ENCODE results near the gene CTSV. TPM values are rescaled to one million over a fixed set of nuclear protein-coding genes. Genes with fewer than 3 reads are reported as not detected.
"Not testable (repeated sequence)": the region's sequence is repeated elsewhere in the genome, so short reads cannot be mapped to it uniquely, and the experiment has no call there.

CTSV gene
- total and polyA plus RNA-seq, 12 donors, result 0.06 to 3.8 (median 0.20) TPM; not detected in 2

DNA sequence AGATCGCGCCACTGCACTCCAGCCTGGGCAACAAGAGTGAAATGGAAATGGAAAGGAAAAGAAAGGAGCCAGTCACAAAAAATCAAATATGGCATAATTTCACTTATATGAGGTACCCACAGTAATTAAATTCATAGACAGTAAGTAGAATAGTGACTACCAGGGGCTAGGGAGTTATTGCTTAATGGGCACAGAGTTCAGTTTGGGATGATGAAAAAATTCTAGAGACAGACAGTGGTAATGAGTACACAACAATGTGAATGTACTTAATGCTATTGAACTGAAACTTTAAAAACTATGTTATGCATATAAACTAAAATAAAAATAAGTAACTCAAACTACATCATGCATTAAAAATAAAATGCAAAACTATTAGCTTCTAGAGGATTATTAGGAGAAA, 54.1 kb downstream of the CTSV start:
- H3K36me3 ChIP-seq (replicated peaks in 1 of 2); H3K4me1 ChIP-seq (replicated peaks in 1 of 2); H3K9me3 ChIP-seq (replicated peaks in 1 of 3); H3K27me3 ChIP-seq; H3K27ac ChIP-seq; DNase-seq; H3K4me3 ChIP-seq; intact Hi-C loops (cut with DNase I): not testable (repeated sequence)
- WGBS, 4 donors, result 91 to 100% (median 97%) methylated on average over 2 of the region's 2 CpGs

- H3K27me3 ChIP-seq; H3K27ac ChIP-seq; H3K4me3 ChIP-seq; H3K4me1 ChIP-seq (replicated peaks in 1 of 2); intact Hi-C loops (cut with DNase I); DNase-seq; H3K36me3 ChIP-seq (replicated peaks in 1 of 2); H3K9me3 ChIP-seq (replicated peaks in 1 of 3): not testable (repeated sequence)
- WGBS, 4 donors, result 80 to 92% (median 87%) methylated on average over 2 to 3 of the region's 3 CpGs
Observed at GRCh38 chr9:96984139-96984538, 54.8 kb downstream of the CTSV start.

DNA sequence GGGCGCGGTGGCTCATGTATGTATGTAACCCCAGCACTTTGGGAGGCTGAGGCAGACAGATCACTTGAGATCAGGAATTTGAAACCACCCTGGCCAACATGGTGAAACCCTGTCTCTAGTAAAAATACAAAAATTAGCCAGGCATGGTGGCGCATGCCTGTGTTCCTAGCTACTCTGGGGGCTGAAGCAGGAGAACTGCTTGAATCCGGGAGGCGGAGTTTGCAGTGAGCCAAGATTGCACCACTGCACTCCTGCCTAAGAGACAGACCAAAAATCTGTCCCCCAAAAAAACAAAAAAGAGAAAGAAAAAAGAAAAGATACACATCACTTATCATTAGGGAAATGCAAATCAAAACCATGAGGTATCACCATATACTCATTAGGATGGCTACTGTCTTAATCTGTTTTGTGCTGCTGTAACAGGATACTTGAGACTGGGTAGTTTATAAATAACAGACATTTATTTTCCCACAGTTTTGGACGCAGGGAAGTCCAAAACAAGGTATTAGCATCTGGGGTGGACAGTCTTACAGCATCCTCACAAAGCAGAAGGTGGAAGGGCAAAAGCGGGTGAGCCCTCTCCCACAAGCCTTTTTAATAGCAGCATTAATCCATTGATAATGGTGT, 55.3 kb downstream of the CTSV start:
- 92 to 94% (median 93%) methylated on average over 7 of the region's 7 CpGs for WGBS, 4 donors
- H3K27me3 ChIP-seq; H3K4me3 ChIP-seq; H3K36me3 ChIP-seq (replicated peaks in 1 of 2); H3K9me3 ChIP-seq (replicated peaks in 1 of 3); intact Hi-C loops (cut with DNase I); H3K4me1 ChIP-seq (replicated peaks in 1 of 2); H3K27ac ChIP-seq: not testable (repeated sequence)
- peak in 1 of 7 donors; percentile 2 for DNase-seq

Other genes with a start within 250 kb of the CTSV start
- 10 to 100 TPM in 2 of 9 donors, 1 to 10 TPM in 6, under 1 TPM in 1; 0.60 to 20.3 (median 6.4) TPM for gene ZNF782, start 184.6 kb downstream of the CTSV start, total RNA-seq
- gene ZNF782, start 184.6 kb downstream of the CTSV start, polyA plus RNA-seq, result 1 to 10 TPM; 1.2 to 4.4 (median 2.8) TPM
- under 1 TPM in 1 of 9 donors, not detected in 8; 0.06 TPM for gene NUTM2G, start 110.3 kb downstream of the CTSV start, total RNA-seq
- not detected for gene NUTM2G, start 110.3 kb downstream of the CTSV start, polyA plus RNA-seq

Measured in adrenal gland (tissue), 12 donors.